CD4-positive, alpha-beta memory T cell (primary cell): ENCODE data around the gene UROS. TPM values are rescaled to one million over a fixed set of nuclear protein-coding genes. Genes with fewer than 3 reads are reported as not detected.

ENCODE experiments used
- CTCF ChIA-PET: fragments of 350-600 bp; sonication (Branson Sonifier 250); formaldehyde crosslinking; loops from one replicate; lab custom pipeline; 2021; ENCODE audit warnings: inconsistent platforms; ENCODE audit not compliant: partially characterized antibody; lab: Charles Lee
- POLR2A ChIA-PET: fragments of 350-600 bp; sonication (Branson Sonifier 250); formaldehyde crosslinking; loops from one replicate; lab custom pipeline; 2021; ENCODE audit not compliant: partially characterized antibody; lab: Charles Lee
- DNase-seq, 5 donors: peaks; one replicate each; pipeline versions ENCODE4 v3.0.0 to v3.0.0-alpha.2; 2020 to 2022; ENCODE audit warnings: mixed read lengths in 1 of 5
- H3K27ac ChIP-seq: one replicate; pipeline ENCODE4 v1.7.0; 2013; ENCODE audit warnings: low read depth, low read length
- H3K27me3 ChIP-seq: 2 replicates; pipeline ENCODE4 v1.7.0; 2013; ENCODE audit warnings: mild to moderate bottlenecking, low read length, moderate library complexity; ENCODE audit not compliant: insufficient read depth
- H3K36me3 ChIP-seq: 2 replicates; pipeline ENCODE4 v1.7.0; 2013; ENCODE audit warnings: mild to moderate bottlenecking, low read length, moderate library complexity; ENCODE audit not compliant: insufficient read depth
- H3K4me1 ChIP-seq: 2 replicates; pipeline ENCODE4 v1.7.0; 2013; ENCODE audit warnings: mild to moderate bottlenecking, low read length, moderate library complexity; ENCODE audit not compliant: insufficient read depth
- H3K4me3 ChIP-seq, 2 donors: one replicate each; pipeline ENCODE4 v1.7.0; 2013; ENCODE audit warnings: low read length in 2 of 2, mild to moderate bottlenecking in 1 of 2
- H3K9me3 ChIP-seq, 2 donors: one replicate each; pipeline ENCODE4 v1.7.0; 2013; ENCODE audit warnings: low read length in 2 of 2, control low read depth in 1 of 2; ENCODE audit not compliant: control insufficient read depth in 1 of 2
- H3K27ac Mint-ChIP-seq, 7 donors: one replicate each; pipeline ENCODE4 v1.8.0; 2020 to 2021; ENCODE audit warnings: mixed read lengths in 7 of 7, mild to moderate bottlenecking in 6 of 7, inconsistent platforms in 3 of 7, moderate library complexity in 3 of 7
- H3K27me3 Mint-ChIP-seq, 2 donors: one replicate each; pipeline ENCODE4 v1.8.0; 2020 to 2021; ENCODE audit warnings: mixed read lengths in 2 of 2
- H3K36me3 Mint-ChIP-seq, 2 donors: one replicate each; pipeline ENCODE4 v1.8.0; 2020 to 2021; ENCODE audit warnings: mixed read lengths in 2 of 2, inconsistent platforms in 1 of 2, mild to moderate bottlenecking in 1 of 2
- H3K4me1 Mint-ChIP-seq, 4 donors: one replicate each; pipeline ENCODE4 v1.8.0; 2020 to 2021; ENCODE audit warnings: mixed read lengths in 4 of 4, mild to moderate bottlenecking in 1 of 4
- H3K4me3 Mint-ChIP-seq, 8 donors: one replicate each; pipeline ENCODE4 v1.8.0; 2020 to 2021; ENCODE audit warnings: mixed read lengths in 8 of 8, mild to moderate bottlenecking in 7 of 8, moderate library complexity in 6 of 8, inconsistent platforms in 3 of 8
- H3K9me3 Mint-ChIP-seq, 8 donors: one replicate each; pipeline ENCODE4 v1.8.0; 2020 to 2021; ENCODE audit warnings: mixed read lengths in 8 of 8, mild to moderate bottlenecking in 5 of 8, inconsistent platforms in 3 of 8, moderate library complexity in 1 of 8
- intact Hi-C: fragments of 100-400 bp; cut with micrococcal nuclease; formaldehyde crosslinking; loops from one replicate; pipeline ENCODE4 v1.15.1; 2023
- polyA plus RNA-seq, 2 donors: library from polyadenylated mRNA; unstranded; fragments of 300-500 nt; fragmentation: Illumina TruSeq; gene quantifications; one replicate each; pipeline ENCODE4 v1.2.3, GENCODE V29; 2021
- total RNA-seq, 2 experiments: library from RNA; stranded (reverse); gene quantifications; one replicate each; pipeline ENCODE4 v1.2.3, GENCODE V29; 2021

UROS gene
- total and polyA plus RNA-seq, 4 experiments from 2014 or later, result 38.8 to 69.8 (median 48.6) TPM

DNA sequence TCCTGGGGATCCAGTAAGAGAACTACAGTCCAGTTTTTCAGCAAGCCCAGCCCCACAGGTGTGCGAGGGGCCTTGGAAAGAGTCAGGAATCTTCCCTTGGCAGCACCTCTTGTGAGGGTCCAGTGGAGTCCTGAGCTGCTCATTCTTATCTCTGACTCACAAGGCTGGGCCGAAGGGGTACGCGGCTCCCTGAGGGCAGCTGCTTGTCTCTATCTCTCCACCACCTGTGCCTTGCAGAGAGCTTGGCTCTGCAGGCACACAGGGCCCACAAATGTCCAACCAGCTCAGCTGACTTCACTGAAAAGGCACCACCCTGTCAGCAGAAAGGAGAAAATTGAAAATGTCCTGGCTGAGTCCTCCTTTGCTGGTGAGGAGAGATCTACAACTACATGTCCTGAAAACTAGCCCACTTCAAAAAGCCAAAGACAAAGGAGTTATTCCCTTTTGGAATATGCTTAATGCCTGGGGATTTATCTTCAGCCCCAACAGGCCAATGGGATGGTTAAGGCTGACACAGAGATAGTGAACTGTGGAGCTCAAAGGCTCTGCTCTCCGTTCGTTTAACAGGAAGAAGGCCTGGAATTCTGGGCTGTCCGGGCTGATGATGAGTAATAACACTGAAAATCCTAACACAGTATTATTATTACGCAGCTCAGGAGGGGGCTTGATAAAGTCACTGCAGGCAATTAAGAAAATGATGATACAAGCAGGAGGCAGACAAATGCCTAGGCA, 23.4 kb downstream of the UROS start:
- Histone ChIP-seq H3K27me3 (no peaks in the 10 kb centered on the region), H3K4me1 (no peaks in the 10 kb centered on the region), H3K9me3 (no peaks in the 10 kb centered on the region), H3K36me3 (peaks cover 19% of the 10 kb centered on the region), H3K27ac (no peak overlapping the region), H3K4me3 (no peak overlapping the region)
- Mint-ChIP-seq H3K4me1 (no peaks in the 10 kb centered on the region), H3K9me3 (no peaks in the 10 kb centered on the region), H3K4me3 (peak overlapping the region in 1 of 8 donors; percentile 31), H3K27ac (peak overlapping the region in 4 of 7 donors; percentile 18 to 68 (median 34)), H3K36me3 (peaks cover 20 to 57% of the 10 kb centered on the region in 2 donors), H3K27me3 (no peaks in the 10 kb centered on the region)
- POLR2A ChIA-PET, result no interaction called here
- CTCF ChIA-PET, result no interaction called here
- intact Hi-C loops, result no loop called here
- DNase-seq, result no peak

DNA sequence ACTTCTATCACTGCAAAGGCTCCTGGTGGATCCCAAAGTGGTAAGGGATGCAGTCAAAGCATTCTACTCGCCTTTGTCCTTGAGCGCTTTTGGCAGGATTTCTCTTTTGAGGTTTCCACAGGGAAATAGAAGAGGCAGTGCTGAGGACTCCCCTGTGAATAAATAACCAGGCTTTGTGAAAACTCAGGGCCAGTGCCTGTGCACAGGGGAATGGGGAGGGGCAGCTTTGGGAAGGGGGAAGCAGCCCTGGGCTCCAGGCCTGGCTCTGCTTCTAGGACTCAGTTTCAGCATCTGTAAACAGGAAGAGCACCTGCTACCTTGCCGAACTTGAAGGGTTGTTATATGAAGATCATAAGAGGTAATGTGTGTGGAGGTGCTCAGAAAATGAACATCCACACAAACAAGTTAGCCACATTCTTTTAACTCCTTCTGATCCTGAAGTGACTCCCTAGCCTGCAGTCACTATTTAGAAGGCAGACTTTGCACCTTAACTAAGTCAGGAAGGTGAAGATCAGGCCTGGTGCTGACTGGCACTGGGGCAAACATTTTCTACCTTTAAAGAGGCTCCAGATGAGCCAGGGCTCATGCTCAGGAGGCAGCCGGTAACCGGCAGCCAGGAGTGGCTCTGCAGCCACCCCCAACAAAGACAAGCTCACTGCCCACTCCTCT, 24.9 kb downstream of the UROS start:
- Mint-ChIP-seq H3K9me3 (no peaks in the 10 kb centered on the region), H3K4me3 (no peak overlapping the region), H3K27ac (peak overlapping the region in 2 of 7 donors; percentile 30 to 63), H3K4me1 (no peaks in the 10 kb centered on the region), H3K27me3 (no peaks in the 10 kb centered on the region), H3K36me3 (peaks cover 31 to 58% of the 10 kb centered on the region in 2 donors)
- Histone ChIP-seq H3K36me3 (peaks cover 29% of the 10 kb centered on the region), H3K9me3 (no peaks in the 10 kb centered on the region), H3K4me1 (no peaks in the 10 kb centered on the region), H3K27ac (no peak overlapping the region), H3K27me3 (no peaks in the 10 kb centered on the region), H3K4me3 (no peak overlapping the region)
- CTCF ChIA-PET, result no interaction called here
- POLR2A ChIA-PET, result no interaction called here
- intact Hi-C loops, result no loop called here
- no peak for DNase-seq

DNA sequence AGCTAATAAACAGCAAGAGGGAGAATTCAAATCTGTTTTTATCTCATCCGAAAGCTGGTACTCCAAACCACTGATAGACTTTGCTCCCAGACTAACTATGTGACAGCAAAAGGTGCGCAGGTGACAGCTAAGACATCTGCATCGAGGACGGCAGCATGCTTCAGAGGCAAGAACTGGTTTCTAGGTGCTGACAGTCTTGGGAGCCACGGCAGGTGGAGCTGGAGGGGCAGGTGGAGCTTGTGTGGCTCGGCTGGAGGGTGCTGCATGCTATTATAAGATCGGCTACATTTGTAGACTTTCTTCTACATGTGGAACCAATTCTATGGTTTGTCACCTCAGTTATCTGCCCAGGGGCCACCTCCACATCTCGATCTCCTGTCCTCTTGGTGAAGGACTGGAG, 25.6 kb downstream of the UROS start:
- Mint-ChIP-seq H3K27me3 (no peaks in the 10 kb centered on the region), H3K9me3 (no peaks in the 10 kb centered on the region), H3K36me3 (peaks cover 31 to 60% of the 10 kb centered on the region in 2 donors), H3K4me3 (no peak overlapping the region), H3K4me1 (no peaks in the 10 kb centered on the region), H3K27ac (peak overlapping the region in 2 of 7 donors; percentile 11 to 30)
- H3K27me3 ChIP-seq, result no peaks in the 10 kb centered on the region
- DNase-seq, result no peak
- intact Hi-C loops, result no loop called here
- POLR2A ChIA-PET, result no interaction called here
- CTCF ChIA-PET, result no interaction called here
- H3K4me3 ChIP-seq, result no peak overlapping the region
- no peak overlapping the region for H3K27ac ChIP-seq
- H3K9me3 ChIP-seq, result no peaks in the 10 kb centered on the region
- H3K36me3 ChIP-seq, result peaks cover 32% of the 10 kb centered on the region
- H3K4me1 ChIP-seq, result no peaks in the 10 kb centered on the region

DNA sequence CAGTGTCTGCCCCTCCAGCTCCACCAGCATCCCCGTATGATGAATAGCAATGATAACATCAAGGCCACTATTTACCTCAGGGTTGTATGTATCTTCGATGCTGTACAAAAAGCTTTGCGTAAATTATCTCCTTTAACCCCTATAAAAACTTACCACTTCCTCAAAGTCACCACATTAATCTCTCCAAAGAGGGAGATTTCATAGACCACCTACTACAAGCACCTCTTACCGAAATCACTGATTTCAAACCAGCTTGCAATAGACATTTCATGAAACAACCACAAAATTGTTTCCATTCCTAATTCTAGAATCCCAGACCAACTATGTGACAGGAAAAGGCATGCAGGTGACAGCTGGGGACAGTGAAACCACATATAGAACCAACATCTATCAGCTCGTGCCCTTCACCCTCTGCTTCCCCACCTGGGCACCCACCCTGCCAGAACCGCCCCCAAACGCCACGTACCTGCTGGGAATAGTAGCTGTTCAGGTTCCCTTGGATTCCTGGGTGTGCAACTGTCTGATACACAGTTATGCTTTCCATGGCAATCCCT, 27.3 kb downstream of the UROS start:
- CTCF ChIA-PET, result no interaction called here
- Mint-ChIP-seq H3K27me3 (no peaks in the 10 kb centered on the region), H3K36me3 (peaks cover 38 to 62% of the 10 kb centered on the region in 2 donors), H3K27ac (peak overlapping the region in 4 of 7 donors; percentile 1 to 84 (median 46)), H3K9me3 (no peaks in the 10 kb centered on the region), H3K4me3 (no peak overlapping the region), H3K4me1 (no peaks in the 10 kb centered on the region)
- Histone ChIP-seq H3K27me3 (no peaks in the 10 kb centered on the region), H3K9me3 (no peaks in the 10 kb centered on the region), H3K4me1 (no peaks in the 10 kb centered on the region), H3K4me3 (no peak overlapping the region), H3K27ac (no peak overlapping the region), H3K36me3 (peaks cover 35% of the 10 kb centered on the region)
- POLR2A ChIA-PET, result no interaction called here
- DNase-seq, result no peak
- intact Hi-C loops, result no loop called here

DNA sequence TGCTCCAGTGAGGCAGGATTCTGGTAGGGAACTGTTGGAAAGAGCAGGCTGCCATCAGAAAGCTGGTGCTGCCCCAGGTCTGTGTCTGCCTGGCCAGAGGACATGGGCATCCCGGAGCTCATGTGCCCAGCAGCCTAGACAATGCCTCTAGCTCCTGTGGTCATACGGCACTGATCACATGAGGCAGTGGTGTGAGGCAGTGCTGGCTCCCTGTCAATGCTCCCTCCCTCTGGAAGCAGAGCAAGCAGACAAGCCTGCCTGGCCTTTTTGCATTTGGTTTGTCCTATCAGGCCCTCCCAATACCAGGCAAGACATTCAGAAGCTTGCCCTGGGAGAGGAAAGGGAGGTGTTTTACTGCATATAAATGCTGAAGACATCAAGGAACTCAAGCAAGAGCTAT, 27.9 kb downstream of the UROS start:
- intact Hi-C loops, result no loop called here
- H3K27ac ChIP-seq, result no peak overlapping the region
- Mint-ChIP-seq H3K9me3 (no peaks in the 10 kb centered on the region), H3K4me3 (no peak overlapping the region), H3K4me1 (peaks cover under 1 to 2% (median under 1%) of the 10 kb centered on the region in 4 donors), H3K27ac (peak overlapping the region in 1 of 7 donors; percentile 32), H3K27me3 (no peaks in the 10 kb centered on the region), H3K36me3 (peaks cover 34 to 63% of the 10 kb centered on the region in 2 donors)
- H3K27me3 ChIP-seq, result no peaks in the 10 kb centered on the region
- POLR2A ChIA-PET, result no interaction called here
- H3K4me3 ChIP-seq, result no peak overlapping the region
- CTCF ChIA-PET, result no interaction called here
- peaks cover 35% of the 10 kb centered on the region for H3K36me3 ChIP-seq
- H3K9me3 ChIP-seq, result no peaks in the 10 kb centered on the region
- DNase-seq, result no peak
- H3K4me1 ChIP-seq, result no peaks in the 10 kb centered on the region

DNA sequence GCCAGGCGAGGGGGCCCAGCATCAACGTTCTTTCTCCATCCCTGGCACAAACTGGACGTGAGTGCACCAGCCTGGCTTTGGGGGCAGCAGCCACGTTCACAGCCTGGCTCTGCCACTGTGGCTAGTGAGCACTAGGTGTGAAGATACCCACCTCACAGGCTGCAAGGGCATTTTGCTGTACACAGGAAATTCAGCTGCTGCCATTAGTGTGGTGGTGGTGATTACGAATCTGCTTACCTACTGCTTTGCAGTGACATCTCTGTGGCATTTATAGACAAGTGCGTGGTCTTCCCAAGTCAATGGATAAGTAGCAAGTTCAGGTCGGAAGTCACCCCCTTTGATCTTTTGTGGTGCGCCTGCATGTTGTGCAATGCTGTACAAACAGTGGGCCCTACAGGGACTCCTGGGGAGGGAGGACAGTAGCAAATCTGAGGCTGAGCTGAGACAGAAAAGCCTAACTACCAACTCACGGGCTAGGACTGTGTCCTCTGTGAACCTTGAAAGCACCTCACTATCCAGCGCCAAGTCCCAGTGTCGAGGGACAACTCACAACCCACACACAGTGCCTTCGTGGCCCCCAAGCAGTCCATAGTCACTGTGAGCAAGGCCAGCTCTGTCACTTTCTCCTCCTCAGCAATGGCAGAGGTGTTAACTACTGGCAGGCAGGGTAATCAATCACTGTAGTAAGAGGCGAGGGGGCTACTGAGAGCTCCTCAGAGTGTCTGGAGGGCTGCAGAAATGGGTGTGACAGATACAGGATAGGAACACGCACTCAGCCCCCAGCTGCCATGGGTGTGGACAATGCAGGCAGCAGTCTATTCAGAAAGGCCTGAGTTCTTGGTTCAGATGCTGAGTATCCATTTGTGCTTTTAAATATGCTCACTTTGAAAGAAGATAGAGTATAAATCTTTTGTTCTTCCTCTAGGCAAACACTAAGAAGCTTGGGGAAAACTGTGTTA, 30.4 kb downstream of the UROS start:
- Histone ChIP-seq H3K27ac (no peak overlapping the region), H3K9me3 (no peaks in the 10 kb centered on the region), H3K4me3 (no peak overlapping the region), H3K27me3 (no peaks in the 10 kb centered on the region), H3K4me1 (peaks cover 16% of the 10 kb centered on the region), H3K36me3 (peaks cover 24% of the 10 kb centered on the region)
- H3K27me3 Mint-ChIP-seq, result no peaks in the 10 kb centered on the region
- no peak for DNase-seq
- peaks cover 11 to 26% (median 19%) of the 10 kb centered on the region in 4 donors for H3K4me1 Mint-ChIP-seq
- H3K9me3 Mint-ChIP-seq, result no peaks in the 10 kb centered on the region
- ChIA-PET POLR2A (no interaction called here), CTCF (no interaction called here)
- peak overlapping the region in 5 of 7 donors; percentile 12 to 77 (median 18) for H3K27ac Mint-ChIP-seq
- intact Hi-C loops, result no loop called here
- H3K36me3 Mint-ChIP-seq, result peaks cover 34 to 61% of the 10 kb centered on the region in 2 donors
- peak overlapping the region in 1 of 8 donors; percentile 42 for H3K4me3 Mint-ChIP-seq
